ENCODE data around the gene TRIP13. TPM values are rescaled to one million over a fixed set of nuclear protein-coding genes. Genes with fewer than 3 reads are reported as not detected.

TRIP13 gene
- total and polyA plus RNA-seq, 2 experiments from 2014 or later: 9.2 to 9.4 TPM

GRCh38 chr5:947626-948471 lies 55.2 kb downstream of the TRIP13 start:
- Histone ChIP-seq H2AFZ (no peak overlapping the region), H3K27ac (no peak overlapping the region), H3K36me3 (replicated peaks; ENCODE audit: insufficient read depth, low read depth) (no peaks in the 10 kb centered on the region), H4K20me1 (ENCODE audit: insufficient read depth, poor library complexity, severe bottlenecking) (no peaks in the 10 kb centered on the region), H3K27me3 (peaks cover 11% of the 10 kb centered on the region), H3K4me2 (no peak overlapping the region), H3K4me3 (no peak overlapping the region), H3K9me2 (replicated peaks; ENCODE audit: insufficient read depth) (no peaks in the 10 kb centered on the region), H3K9me3 (ENCODE audit: low read depth) (no peaks in the 10 kb centered on the region), H3K79me2 (no peaks in the 10 kb centered on the region), H3K4me1 (ENCODE audit: insufficient read depth) (peaks cover 22% of the 10 kb centered on the region)
- TF ChIP-seq CTCF (IDR thresholded peaks at IDR 0.05; ENCODE audit: poor library complexity) (no peak), EZH2phosphoT487 (IDR thresholded peaks at IDR 0.05; ENCODE audit: low read depth, severe bottlenecking, unreplicated experiment) (no peak), EZH2 (IDR thresholded peaks at IDR 0.05; ENCODE audit: borderline replicate concordance) (no peak)
- no peak for DNase-seq (ENCODE audit: low spot score)
- WGBS (ENCODE audit: low lambda C conversion rate, missing lambda C conversion rate): 80% methylated on average over 15 of the region's 19 CpGs

- Histone ChIP-seq H2AFZ (no peak overlapping the region), H3K9me2 (replicated peaks; ENCODE audit: insufficient read depth) (no peaks in the 10 kb centered on the region), H3K4me2 (no peak overlapping the region), H4K20me1 (ENCODE audit: insufficient read depth, poor library complexity, severe bottlenecking) (no peaks in the 10 kb centered on the region), H3K36me3 (replicated peaks; ENCODE audit: insufficient read depth, low read depth) (no peaks in the 10 kb centered on the region), H3K27ac (no peak overlapping the region), H3K9me3 (ENCODE audit: low read depth) (no peaks in the 10 kb centered on the region), H3K4me3 (no peak overlapping the region), H3K79me2 (no peaks in the 10 kb centered on the region), H3K27me3 (peaks cover 11% of the 10 kb centered on the region), H3K4me1 (ENCODE audit: insufficient read depth) (peaks cover 22% of the 10 kb centered on the region)
- no peak for DNase-seq (ENCODE audit: low spot score)
- TF ChIP-seq CTCF (IDR thresholded peaks at IDR 0.05; ENCODE audit: poor library complexity) (no peak), EZH2phosphoT487 (IDR thresholded peaks at IDR 0.05; ENCODE audit: low read depth, severe bottlenecking, unreplicated experiment) (no peak), EZH2 (IDR thresholded peaks at IDR 0.05; ENCODE audit: borderline replicate concordance) (no peak)
- WGBS (ENCODE audit: low lambda C conversion rate, missing lambda C conversion rate): 91% methylated on average over 19 of the region's 19 CpGs
Observed at GRCh38 chr5:948472-949274, 56.0 kb downstream of the TRIP13 start.

- Histone ChIP-seq H3K9me3 (ENCODE audit: low read depth) (no peaks in the 10 kb centered on the region), H3K27me3 (peaks cover 11% of the 10 kb centered on the region), H3K4me1 (ENCODE audit: insufficient read depth) (peaks cover 17% of the 10 kb centered on the region), H3K79me2 (no peaks in the 10 kb centered on the region), H3K4me2 (no peak overlapping the region), H4K20me1 (ENCODE audit: insufficient read depth, poor library complexity, severe bottlenecking) (no peaks in the 10 kb centered on the region), H2AFZ (no peak overlapping the region), H3K4me3 (no peak overlapping the region), H3K9me2 (replicated peaks; ENCODE audit: insufficient read depth) (no peaks in the 10 kb centered on the region), H3K36me3 (replicated peaks; ENCODE audit: insufficient read depth, low read depth) (no peaks in the 10 kb centered on the region), H3K27ac (no peak overlapping the region)
- TF ChIP-seq CTCF (IDR thresholded peaks at IDR 0.05; ENCODE audit: poor library complexity) (no peak), EZH2 (IDR thresholded peaks at IDR 0.05; ENCODE audit: borderline replicate concordance) (no peak), EZH2phosphoT487 (IDR thresholded peaks at IDR 0.05; ENCODE audit: low read depth, severe bottlenecking, unreplicated experiment) (no peak)
- 94% methylated on average over 5 of the region's 5 CpGs for WGBS (ENCODE audit: low lambda C conversion rate, missing lambda C conversion rate)
- no peak for DNase-seq (ENCODE audit: low spot score)
Observed at GRCh38 chr5:949275-949543, 56.5 kb downstream of the TRIP13 start.
